D721Med (cell line): ENCODE measurements around the gene DPH3.

Experiments
- DNase-seq: peaks from one replicate; pipeline ENCODE4 v3.0.0; 2011; ENCODE audit warnings: low spot score; ENCODE audit not compliant: insufficient read length
- FAIRE-seq: peaks from 2 replicates; lab custom pipeline; 2011; peaks lifted over from hg19 to GRCh38; lab: Jason Lieb, UNC
- CTCF ChIP-seq: IDR thresholded peaks from 2 replicates; pipeline ENCODE4 v1.5.1; 2012; ENCODE audit warnings: mild to moderate bottlenecking, control low read depth; ENCODE audit not compliant: insufficient read depth; ENCODE audit errors: missing control alignments

The DPH3 gene

GRCh38 chr3:16222547-16222946 is 42.2 kb downstream of the DPH3 start:
- no peak for TF ChIP-seq CTCF
- no peak for DNase-seq
- FAIRE-seq: no peak

- no peak for TF ChIP-seq CTCF
- no peak for FAIRE-seq
Measured at GRCh38 chr3:16221990-16222389, 42.8 kb downstream of the DPH3 start.

GRCh38 chr3:16219777-16220176 is 45.0 kb downstream of the DPH3 start:
- no peak for TF ChIP-seq CTCF
- no peak for DNase-seq
- FAIRE-seq: no peak

More at GRCh38 chr3:16221990-16222389, 42.8 kb downstream of the DPH3 start:
- no peak for DNase-seq

- no peak for DNase-seq
- no peak for TF ChIP-seq CTCF
- FAIRE-seq: no peak
Measured at GRCh38 chr3:16216373-16216935, 48.3 kb downstream of the DPH3 start.

GRCh38 chr3:16214366-16214765 is 50.4 kb downstream of the DPH3 start:
- FAIRE-seq: peak; percentile 58

GRCh38 chr3:16211176-16211904 is 53.4 kb downstream of the DPH3 start:
- DNase-seq (no peak), FAIRE-seq (no peak)
- peak; percentile 7 for TF ChIP-seq CTCF

More at GRCh38 chr3:16214366-16214765, 50.4 kb downstream of the DPH3 start:
- no peak for TF ChIP-seq CTCF
- no peak for DNase-seq
